RKO (cell line): ENCODE results near the gene CSTPP1.
"Not testable (repeated sequence)": the region's sequence is repeated elsewhere in the genome, so short reads cannot be mapped to it uniquely, and the experiment has no call there.

Source experiments
- DNase-seq: peaks from one replicate; pipeline ENCODE4 v3.0.0-alpha.2; 2016; ENCODE audit warnings: low spot score

CSTPP1 gene

GRCh38 chr11:46912526-46913150, 23.9 kb upstream of the CSTPP1 start:
- DNase-seq = no peak

DNA sequence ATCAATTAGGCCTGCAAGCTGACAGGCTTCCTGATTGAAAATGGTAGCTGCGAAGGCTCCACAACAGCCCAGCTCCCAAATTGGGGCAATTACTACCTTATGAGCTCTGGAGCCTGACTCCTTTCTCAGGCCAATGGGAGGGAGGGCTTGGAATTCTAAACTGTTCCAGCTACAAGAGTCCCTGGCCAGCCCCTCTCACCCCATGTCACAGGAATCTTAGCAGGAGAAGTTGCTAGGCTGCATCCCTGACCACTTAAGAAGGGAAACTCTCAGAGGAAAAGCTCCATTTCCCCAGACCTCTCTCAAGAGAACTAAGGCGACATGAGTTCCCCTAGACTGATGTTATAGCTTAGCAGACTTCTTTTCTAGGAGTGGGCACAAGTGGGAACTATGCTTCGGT, 23.1 kb upstream of the CSTPP1 start:
- DNase-seq = no peak

DNA sequence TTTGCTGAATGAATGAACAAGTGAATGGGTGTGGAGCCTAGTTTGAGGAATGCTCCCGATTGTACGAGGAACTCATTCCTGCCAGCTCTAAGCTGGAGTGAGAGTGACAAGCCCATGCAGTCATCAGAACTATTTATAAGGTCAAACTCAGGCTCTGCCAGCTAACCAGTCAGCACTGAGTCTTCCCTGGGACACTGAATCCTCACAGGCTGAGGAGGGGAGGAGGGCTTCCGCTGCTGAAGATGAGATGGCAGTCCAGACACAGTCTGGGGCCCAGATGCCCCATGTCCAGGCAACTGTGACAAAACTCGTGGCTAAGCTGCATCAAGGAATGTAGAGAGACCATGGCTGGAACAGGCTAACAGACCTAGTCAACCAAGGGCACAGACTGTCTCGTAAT, 22.2 kb upstream of the CSTPP1 start:
- DNase-seq = peak; percentile 86

DNA sequence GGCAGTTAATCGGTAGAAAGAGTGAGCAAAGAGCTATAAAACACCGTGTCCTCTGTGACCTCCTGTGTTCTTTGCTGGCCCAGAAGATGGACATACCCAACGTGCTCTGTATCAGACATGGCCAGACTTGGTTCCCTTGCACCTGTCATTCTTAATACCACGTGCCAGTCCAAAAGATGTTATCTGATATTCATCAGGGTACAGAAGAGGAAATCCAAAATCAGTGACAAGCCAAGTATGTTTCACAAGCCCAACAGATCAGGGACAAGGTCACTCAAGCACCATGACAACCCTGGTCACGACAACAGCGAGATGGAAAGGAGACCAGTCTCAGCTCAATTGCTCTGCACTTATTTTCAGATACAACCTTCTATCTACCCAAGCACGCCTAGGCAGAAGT, 21.7 kb upstream of the CSTPP1 start:
- no peak for DNase-seq

DNA sequence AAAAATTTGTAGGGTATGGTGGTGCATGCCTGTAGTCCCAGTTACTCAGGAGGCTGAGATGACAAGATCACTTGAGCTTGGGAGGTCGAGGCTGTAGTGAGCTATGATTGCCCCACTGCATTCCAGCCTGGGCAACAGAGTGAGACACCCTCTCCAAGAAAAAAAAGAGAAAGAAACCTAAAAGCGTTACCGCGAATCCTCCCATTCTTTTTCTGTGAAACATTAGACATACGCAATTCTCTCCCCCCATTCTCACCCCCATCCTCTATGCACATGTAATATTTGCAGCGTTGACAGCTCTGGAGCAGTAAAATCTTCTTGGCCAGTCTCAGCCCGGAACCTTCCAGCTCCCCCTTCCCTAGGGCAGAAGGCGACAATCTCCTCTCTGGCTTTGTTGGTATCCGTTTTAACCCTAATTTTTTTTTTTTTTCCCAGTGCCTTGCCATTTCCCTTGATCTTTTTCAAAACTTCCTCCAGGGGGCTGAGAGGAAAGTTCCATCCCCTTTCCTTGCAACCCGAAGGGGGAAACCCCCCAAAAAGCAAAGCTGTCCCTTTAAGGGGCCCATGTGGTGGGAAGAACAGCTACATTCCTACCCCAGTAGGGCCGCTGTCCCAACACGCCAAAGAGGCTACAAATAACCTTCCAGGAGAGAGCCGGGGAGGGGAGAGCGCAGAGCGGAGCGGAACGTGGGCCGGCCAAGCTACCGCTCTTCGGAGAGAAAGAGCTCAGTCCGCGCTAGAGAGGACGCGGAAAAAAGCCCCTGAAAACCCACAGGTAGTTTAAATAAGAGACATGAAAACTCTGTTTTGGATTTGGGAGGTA, 20.1 kb upstream of the CSTPP1 start:
- DNase-seq = peak; percentile 82

DNA sequence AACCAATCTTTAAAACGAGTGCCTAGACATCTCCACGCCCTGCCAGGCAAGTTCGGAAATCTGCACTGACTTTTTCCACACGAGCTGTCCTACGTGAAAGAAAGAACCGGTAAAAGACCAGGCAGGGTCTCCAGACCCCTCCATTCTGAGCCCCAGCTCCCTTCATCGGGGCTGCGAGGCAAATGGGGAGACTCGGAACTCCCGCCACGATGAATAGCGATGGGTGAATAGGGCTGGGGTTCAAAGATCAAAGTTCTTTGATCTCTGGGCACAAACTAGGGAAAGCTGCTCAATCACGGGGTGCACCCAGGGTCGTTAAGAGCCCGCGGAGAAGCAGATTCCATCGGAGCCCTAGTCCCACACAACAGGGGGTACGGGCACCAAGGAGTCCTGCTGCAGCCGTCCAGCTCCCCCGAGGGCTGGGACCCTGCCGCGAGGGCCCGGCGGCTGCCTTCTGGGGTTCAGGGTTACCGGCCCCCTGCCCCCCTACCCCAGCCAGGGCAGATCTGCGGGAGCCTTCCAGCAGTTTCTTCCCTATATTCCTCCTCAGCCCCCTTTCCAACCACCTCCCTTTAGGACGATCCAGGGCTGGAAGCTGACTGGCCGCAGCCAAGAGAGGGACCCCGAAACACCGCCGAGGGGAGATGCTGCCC, 19.3 kb upstream of the CSTPP1 start:
- peak; percentile 37 for DNase-seq

DNA sequence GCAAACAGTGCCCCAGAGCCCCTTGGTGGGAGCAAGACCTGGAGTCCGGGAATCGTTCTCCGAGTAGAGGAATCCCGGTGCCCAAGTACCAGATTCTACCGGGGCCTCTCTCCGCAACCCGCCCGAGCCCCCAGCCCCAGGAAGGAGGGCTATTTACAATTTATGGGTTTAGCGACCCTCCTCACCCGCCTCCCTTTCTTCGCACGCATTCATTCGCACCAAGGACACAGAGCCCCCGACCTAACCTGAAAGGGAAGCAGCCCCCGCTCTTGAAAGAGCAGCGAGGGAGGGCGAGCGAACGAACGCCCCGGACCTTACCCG, 18.8 kb upstream of the CSTPP1 start:
- no peak for DNase-seq

DNA sequence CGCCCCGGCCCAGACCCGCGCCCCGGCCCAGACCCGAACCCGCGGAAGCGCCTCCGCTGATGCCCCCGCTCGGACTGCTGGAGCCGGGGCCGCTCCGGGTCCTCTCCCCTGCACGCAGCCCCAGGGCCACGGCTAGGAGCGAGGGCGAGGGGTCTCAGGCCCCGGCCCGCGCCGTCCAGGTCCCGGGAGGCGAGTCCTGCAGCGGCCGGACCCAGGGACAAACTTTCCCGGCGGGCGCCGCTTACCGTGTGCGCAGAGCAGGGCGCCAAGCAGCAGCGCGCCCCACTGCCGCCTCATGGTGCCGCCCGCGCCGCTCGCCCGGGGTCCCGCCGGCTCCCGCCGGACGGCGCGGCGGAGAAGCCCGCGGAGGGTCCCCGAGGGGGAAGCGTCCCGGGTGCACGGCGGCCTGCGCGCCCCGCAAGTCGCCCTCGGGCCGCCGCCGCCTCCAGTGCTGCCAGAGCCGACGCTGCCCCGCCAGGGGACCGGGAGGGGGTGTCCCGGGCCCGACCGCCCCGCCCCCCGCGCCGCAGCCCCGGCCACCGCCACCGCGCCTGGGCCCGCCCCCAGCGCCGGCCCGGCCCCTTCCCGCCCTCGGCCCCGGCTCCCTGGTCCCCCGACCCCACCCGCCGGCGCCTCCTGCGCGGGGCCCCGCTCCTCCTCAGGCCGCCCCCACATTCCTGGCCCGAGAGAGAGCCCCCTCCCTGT, 18.3 kb upstream of the CSTPP1 start, which contains the start of gene LRP4:
Gene LRP4, minus strand, starts transcription at position 468 of the 705 bp plus-strand sequence. Its CDS starts 171 bp downstream, at position 297.
- peak; percentile 51 for DNase-seq

GRCh38 chr11:46918788-46919513, 17.6 kb upstream of the CSTPP1 start:
- DNase-seq = no peak

DNA sequence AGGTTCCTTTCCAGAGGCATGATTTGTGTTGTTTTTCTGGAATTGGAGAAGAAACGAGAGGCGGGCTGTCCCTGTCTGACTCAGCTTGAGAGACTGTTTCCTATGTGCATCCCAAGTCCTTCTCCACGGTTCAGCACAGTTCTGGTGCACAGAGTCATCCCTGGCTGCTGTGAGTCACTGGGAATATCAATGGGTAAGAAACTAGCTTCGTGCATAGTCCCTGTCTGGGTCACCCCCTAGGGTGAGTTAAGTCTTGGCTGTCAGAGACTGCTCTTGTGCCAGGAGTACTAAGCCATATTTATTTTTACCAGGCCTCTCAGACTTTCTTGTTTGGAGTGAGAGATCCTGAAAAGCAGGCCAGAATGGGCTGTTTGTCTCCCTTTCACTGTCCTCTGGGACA, 15.8 kb upstream of the CSTPP1 start:
- DNase-seq = peak; percentile 94

DNA sequence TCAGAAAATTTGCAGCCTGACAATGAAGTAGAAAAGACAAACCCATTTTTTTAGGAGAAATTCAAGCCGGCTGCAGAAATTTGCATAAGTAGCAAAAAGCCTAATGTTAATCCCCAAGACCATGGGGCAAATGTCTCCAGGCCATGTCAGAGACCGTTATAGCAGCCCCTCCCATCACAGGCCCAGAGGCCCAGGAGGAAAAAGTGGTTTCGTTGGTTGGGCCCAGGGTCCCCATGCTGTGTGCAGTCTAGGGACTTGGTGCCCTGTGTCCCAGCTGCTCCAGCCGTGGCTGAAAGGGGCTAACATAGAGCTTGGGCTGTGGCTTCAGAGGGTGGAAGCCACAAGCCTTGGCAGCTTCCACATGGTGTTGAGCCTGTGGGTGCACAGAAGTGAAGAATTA, 8.6 kb upstream of the CSTPP1 start:
- DNase-seq = not testable (repeated sequence)

- not testable (repeated sequence) for DNase-seq
Observed at GRCh38 chr11:46928701-46929100, 7.9 kb upstream of the CSTPP1 start.

DNA sequence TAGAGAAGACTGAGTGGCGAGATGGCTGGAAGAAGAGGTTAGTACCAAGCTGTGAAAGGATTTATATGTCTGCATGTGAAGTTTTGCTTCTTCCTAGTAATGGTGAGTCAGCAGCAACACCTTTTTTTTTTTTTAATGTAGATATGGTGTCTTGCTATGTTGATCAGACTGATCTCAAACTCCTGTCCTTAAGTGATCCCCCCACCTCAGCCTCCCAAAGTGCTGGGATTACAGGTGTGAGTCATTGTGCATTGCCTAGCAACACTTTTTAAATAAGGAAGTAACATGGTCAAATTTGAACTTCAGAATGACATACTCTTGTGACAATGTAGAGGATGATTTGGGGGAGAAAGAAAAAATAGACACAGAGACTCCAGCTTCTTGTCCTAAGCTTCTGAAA, 6.5 kb upstream of the CSTPP1 start:
- peak; percentile 51 for DNase-seq

DNA sequence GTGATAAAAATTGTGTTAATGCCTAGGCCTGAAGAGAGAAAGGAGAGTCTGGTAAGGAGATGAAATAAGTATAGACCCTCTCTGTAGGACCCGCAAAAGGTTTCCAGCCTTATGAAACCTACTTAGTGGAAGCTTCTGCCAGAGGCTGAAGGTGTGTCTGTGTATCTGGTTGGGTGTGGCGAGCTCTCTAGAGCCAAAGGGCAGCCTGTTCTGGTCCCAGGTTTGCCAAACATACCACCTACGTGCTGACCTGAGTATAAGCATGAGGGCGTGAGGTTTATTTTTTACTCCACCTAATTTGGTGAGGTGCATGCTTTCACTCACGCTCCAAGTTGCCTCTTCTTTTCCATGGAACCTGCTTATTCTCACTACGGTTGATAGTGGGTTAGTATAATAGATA, 5.6 kb downstream of the CSTPP1 start:
- DNase-seq = no peak

DNA sequence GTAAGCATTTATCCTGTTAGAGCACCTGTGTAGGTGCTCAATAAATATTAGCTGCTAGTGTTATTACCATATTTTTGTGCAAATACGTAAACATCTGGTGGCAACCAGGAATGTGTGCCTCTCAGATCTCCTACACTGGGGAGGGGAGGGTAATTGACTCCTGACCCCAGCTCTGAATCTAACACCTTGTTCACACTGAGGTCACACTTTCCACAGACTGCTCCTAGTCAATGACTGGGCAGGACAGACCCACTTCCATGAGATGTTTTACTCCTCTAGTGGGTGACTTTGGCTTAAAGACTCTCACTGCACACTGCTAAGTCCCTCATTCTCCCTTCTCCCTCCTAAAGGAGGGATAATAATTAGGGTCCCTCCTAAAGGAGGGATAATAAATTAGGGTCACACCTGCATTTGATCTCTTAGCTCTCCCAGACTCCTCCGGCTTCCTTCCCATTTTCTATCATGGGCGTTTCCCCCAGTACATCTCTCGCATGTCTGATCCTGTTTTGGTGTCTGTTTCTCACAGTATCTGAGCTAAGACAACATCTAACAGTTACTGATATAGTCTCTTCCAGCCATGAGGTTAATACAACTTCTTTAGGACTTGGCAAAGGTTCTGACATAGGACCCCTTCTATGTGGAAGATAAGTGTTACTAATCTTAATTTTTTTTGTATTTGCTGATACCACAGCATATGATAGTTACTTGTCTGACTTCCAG, 8.0 kb downstream of the CSTPP1 start:
- DNase-seq = no peak

- no peak for DNase-seq
Observed at GRCh38 chr11:46947399-46948077, 11.0 kb downstream of the CSTPP1 start.

DNA sequence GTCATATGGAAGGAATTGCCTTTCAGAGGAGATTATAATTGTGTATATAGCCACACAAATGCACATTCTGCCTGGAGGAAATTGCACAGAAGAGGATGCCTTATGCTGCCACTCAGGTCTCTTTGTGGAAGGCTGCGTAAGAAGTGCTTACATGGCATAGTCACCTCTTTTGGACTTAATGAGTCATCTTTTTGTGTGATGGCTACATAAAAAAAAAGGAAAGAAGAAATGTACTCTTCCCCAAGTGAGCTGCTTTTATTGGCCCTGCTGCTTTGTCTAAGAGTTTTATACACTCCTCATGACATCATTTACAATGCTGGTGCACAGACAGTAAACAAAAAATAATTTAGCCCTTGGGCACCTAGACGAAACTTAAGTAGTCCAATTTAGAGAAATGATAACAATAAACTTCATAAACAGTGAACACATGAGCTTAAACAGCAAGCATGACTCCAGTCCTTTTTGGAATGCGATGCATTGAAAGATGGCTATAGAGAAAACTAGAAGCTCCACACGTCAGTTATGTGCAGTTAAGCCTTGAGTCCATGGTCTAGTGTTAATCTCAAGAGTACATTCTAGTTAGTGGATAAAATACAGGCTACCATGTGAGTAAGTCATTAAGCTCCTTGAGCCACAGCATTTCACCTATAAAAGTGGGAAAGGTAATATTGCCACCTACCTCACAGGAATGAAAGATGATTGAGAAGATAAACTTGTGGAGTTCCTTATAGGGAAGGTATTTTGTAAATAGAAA, 12.0 kb downstream of the CSTPP1 start:
- peak; percentile 56 for DNase-seq

DNA sequence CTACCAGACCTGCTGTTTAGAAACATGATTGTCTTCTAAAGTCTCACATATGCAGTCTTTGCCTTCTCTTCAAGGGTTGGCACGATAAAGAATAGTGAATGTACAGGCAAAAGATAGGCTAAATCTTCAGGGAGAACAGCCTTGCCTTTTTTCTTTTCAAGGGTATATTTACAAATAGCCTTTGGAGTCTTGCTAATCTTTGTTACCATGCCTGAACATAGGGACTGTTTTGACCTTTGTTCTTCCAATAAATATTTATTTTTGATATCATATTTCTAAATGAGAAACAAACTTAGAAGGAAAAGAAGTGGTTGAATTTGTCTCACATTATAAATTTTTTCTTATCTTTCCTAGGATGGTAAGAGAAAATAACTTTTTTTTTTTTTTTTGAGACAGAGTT, 12.7 kb downstream of the CSTPP1 start:
- DNase-seq = no peak

- DNase-seq = no peak
Observed at GRCh38 chr11:46951864-46952263, 15.3 kb downstream of the CSTPP1 start.

DNA sequence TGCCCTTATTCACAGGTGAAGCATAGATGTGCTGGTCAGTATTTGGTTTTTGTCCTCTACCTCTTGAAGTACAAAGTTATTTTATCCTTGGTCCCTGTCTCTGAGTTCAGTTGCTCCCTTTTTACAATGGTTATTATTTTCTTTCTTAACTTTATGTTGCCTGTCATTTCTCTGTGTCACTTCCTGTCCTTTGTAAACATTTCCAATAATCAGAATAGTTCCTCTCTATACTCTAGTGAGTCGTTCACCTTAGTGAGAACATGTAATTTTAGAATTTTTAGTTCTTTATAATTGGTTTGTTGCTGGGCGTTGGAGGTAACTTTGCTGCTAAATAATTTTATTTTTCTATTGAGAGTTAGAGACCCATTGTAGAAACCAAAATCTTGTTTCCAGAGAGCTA, 16.0 kb downstream of the CSTPP1 start:
- no peak for DNase-seq
